K562 (cell line): ENCODE results near the gene ACOT4. TPM values are rescaled to one million over a fixed set of nuclear protein-coding genes. Genes with fewer than 3 reads are reported as not detected.

Experiments
- ATAC-seq: fragments of 200-7000 bp; cut with Tn5 transposase; 3 replicates; pipeline ENCODE4 v1.9.1; 2020; ENCODE audit warnings: moderate library complexity
- BruUV-seq: library from RNA; stranded (reverse); fragments of 400-500 nt; replicated peaks from 2 replicates; lab custom pipeline; 2021; lab: Mats Ljungman, UMichigan
- CTCF ChIA-PET: fragments of 300-600 bp; formaldehyde crosslinking; extraction: SDS; loops from one replicate; lab custom pipeline; 2021; ENCODE audit warnings: low intra/inter-chr PET ratio; lab: Yijun Ruan, JAX
- POLR2A ChIA-PET: fragments of 300-600, 350-650 bp; sonication (Branson Sonifier 250); formaldehyde crosslinking; extraction: SDS; loops from one replicate; lab custom pipeline; 2021; ENCODE audit warnings: antibody characterized with exemption, inconsistent platforms; lab: Yijun Ruan, JAX
- DNase-seq, 4 experiments: peaks; one replicate each; pipeline versions ENCODE4 v3.0.0 to v3.0.0-alpha.2; 2011 to 2018; ENCODE audit warnings: low spot score in 3 of 4, mixed read lengths in 3 of 4; ENCODE audit errors: extremely low read depth in 1 of 4
- FAIRE-seq: peaks from 2 replicates; lab custom pipeline; 2011; peaks lifted over from hg19 to GRCh38; lab: Jason Lieb, UNC
- H2AFZ ChIP-seq: 2 replicates; pipeline ENCODE4 v1.6.0; 2011; ENCODE audit warnings: low read depth, low read length, control low read depth, inconsistent platforms
- H3K27ac ChIP-seq: fragments of 200-600 bp; 3 replicates; pipeline ENCODE4 v1.8.0; 2011; ENCODE audit warnings: low read depth, mild to moderate bottlenecking, control low read depth, inconsistent platforms, low read length, moderate library complexity, mixed read lengths; ENCODE audit errors: extremely low read depth
- H3K27me3 ChIP-seq, 2 experiments: fragments of 300-600 bp in 1 of 2; 2 replicates in 1 of 2; 3 replicates in 1 of 2; pipeline versions ENCODE4 v1.6.0 to v1.8.0; 2011; ENCODE audit warnings: inconsistent platforms in 2 of 2, low read length in 2 of 2, mild to moderate bottlenecking in 1 of 2, mixed read lengths in 1 of 2, moderate library complexity in 1 of 2; ENCODE audit not compliant: control insufficient read depth in 2 of 2, insufficient read depth in 2 of 2
- H3K36me3 ChIP-seq: fragments of 300-600 bp; 3 replicates; pipeline ENCODE4 v1.8.0; 2011; ENCODE audit warnings: mild to moderate bottlenecking, low read length, inconsistent platforms; ENCODE audit not compliant: control insufficient read depth, insufficient read depth
- H3K4me1 ChIP-seq, 2 experiments: fragments of 200-600 bp in 1 of 2; replicated peaks in 1 of 2; 2 replicates in 1 of 2; 3 replicates in 1 of 2; pipeline versions ENCODE4 v1.5.1 to v1.8.0; 2011; ENCODE audit warnings: inconsistent platforms in 2 of 2, low read length in 2 of 2, mild to moderate bottlenecking in 1 of 2, mixed read lengths in 1 of 2, moderate library complexity in 1 of 2; ENCODE audit not compliant: control insufficient read depth in 2 of 2, insufficient read depth in 2 of 2
- H3K4me2 ChIP-seq: 2 replicates; pipeline ENCODE4 v1.6.1; 2011; ENCODE audit warnings: low read length, control low read depth, inconsistent platforms, mixed read lengths; ENCODE audit not compliant: insufficient read depth
- H3K4me3 ChIP-seq: fragments of 200-600 bp; sonication (generic), shearing (Covaris generic); 2 replicates; pipeline ENCODE4 v1.5.1; 2016; ENCODE audit warnings: control low read depth, inconsistent platforms
- H3K79me2 ChIP-seq: fragments of 200-600 bp; 3 replicates; pipeline ENCODE4 v1.8.0; 2011; ENCODE audit warnings: low read length, inconsistent platforms; ENCODE audit not compliant: control insufficient read depth, insufficient read depth
- H3K9ac ChIP-seq, 2 experiments: 2 replicates each; pipeline versions ENCODE4 v1.6.0 to v1.6.1; 2011; ENCODE audit warnings: low read depth in 2 of 2, low read length in 2 of 2, control low read depth in 1 of 2, inconsistent platforms in 1 of 2, mild to moderate bottlenecking in 1 of 2, mixed read lengths in 1 of 2; ENCODE audit not compliant: insufficient read depth in 1 of 2
- H3K9me1 ChIP-seq: one replicate; pipeline ENCODE4 v1.6.0; 2011; ENCODE audit warnings: inconsistent platforms, mild to moderate bottlenecking, low read length, moderate library complexity; ENCODE audit not compliant: control insufficient read depth, insufficient read depth
- H3K9me3 ChIP-seq: replicated peaks from 2 replicates; pipeline ENCODE4 v1.5.1; 2011; ENCODE audit warnings: low read depth, low read length, inconsistent platforms; ENCODE audit not compliant: control insufficient read depth, insufficient read depth
- H4K20me1 ChIP-seq: replicated peaks from 2 replicates; pipeline ENCODE4 v1.6.1; 2011; ENCODE audit warnings: low read length, inconsistent platforms, mixed read lengths; ENCODE audit not compliant: control insufficient read depth, insufficient read depth
- BMI1 ChIP-seq: fragments of 150-350 bp; IDR thresholded peaks from 2 replicates; pipeline ENCODE4 v1.6.1; 2014; ENCODE audit warnings: low read length
- ELF1 ChIP-seq: fragments of 200-800 bp; sonication (Bioruptor generic); IDR thresholded peaks from 2 replicates; pipeline ENCODE4 v1.6.1; 2016; ENCODE audit warnings: missing genetic modification characterization, missing compliant biosample characterization
- FOXM1 ChIP-seq, 2 experiments: fragments of 450-650 bp in 1 of 2; sonication (generic) in 1 of 2; formaldehyde crosslinking in 1 of 2; IDR thresholded peaks; 2 replicates each; pipeline versions ENCODE4 v1.6.1 to v1.9.0; 2017 to 2022; ENCODE audit warnings: low read depth in 2 of 2, mild to moderate bottlenecking in 2 of 2, missing genetic modification reagents in 1 of 2, moderate library complexity in 1 of 2
- PRPF4 ChIP-seq: fragments of 200-400 bp; formaldehyde crosslinking; IDR thresholded peaks from one replicate; pipeline ENCODE4 v1.6.1; 2017; ENCODE audit warnings: low read length, low read depth, mild to moderate bottlenecking; ENCODE audit not compliant: insufficient read depth, poor library complexity, severe bottlenecking
- RBM17 ChIP-seq: fragments of 200-400 bp; formaldehyde crosslinking; IDR thresholded peaks from 2 replicates; pipeline ENCODE4 v1.6.1; 2017; ENCODE audit warnings: low read depth, mild to moderate bottlenecking, low read length, borderline replicate concordance
- SPI1 ChIP-seq: IDR thresholded peaks from 2 replicates; pipeline ENCODE4 v1.6.1; 2011; ENCODE audit warnings: low read depth, low read length, control low read depth, borderline replicate concordance
- SRSF3 ChIP-seq: fragments of 200-400 bp; formaldehyde crosslinking; IDR thresholded peaks from 2 replicates; pipeline ENCODE4 v1.6.1; 2016; ENCODE audit warnings: mild to moderate bottlenecking, low read length, moderate library complexity; ENCODE audit not compliant: insufficient read depth
- ZMIZ1 ChIP-seq, 2 experiments: fragments of 150-350 bp in 1 of 2; IDR thresholded peaks; 2 replicates each; pipeline ENCODE4 v1.6.1; 2012 to 2016; ENCODE audit warnings: low read depth in 2 of 2, low read length in 2 of 2, mild to moderate bottlenecking in 1 of 2, moderate library complexity in 1 of 2
- ZNF12 ChIP-seq: sonication (generic); formaldehyde crosslinking; IDR thresholded peaks from 2 replicates; pipeline ENCODE4 v1.4.0; 2020; ENCODE audit warnings: mild to moderate bottlenecking, missing genetic modification reagents
- ZNF395 ChIP-seq: fragments of 200-800 bp; sonication (Bioruptor generic); IDR thresholded peaks from 2 replicates; pipeline ENCODE4 v1.6.1; 2017; ENCODE audit warnings: missing genetic modification characterization, missing compliant biosample characterization
- WGBS: fragments of 100-300 bp; shearing (Covaris generic); methylation state at CpG from one replicate; pipeline ENCODE4 v1.1.6; 2016; ENCODE audit warnings: low coverage, mixed read lengths; ENCODE audit not compliant: insufficient coverage; ENCODE audit errors: missing lambda C conversion rate; 5-methylcytosine and 5-hydroxymethylcytosine counted together
- in situ Hi-C: fragments of 300-500 bp; cut with MboI; formaldehyde crosslinking; loops from 4 replicates; pipeline ENCODE4 v1.15.0; 2018; ENCODE audit warnings: inconsistent platforms, mixed read lengths
- intact Hi-C: fragments of 100-400 bp; cut with micrococcal nuclease; formaldehyde crosslinking; loops from 2 replicates; pipeline ENCODE4 v1.14.2; 2022
- polyA plus RNA-seq, 8 experiments: library from polyadenylated mRNA; depleted of rRNA in 4 of 8; stranded (reverse) in 5 of 8; unstranded in 3 of 8; fragments of >200 nt; fragmentation: Nextera tagmentation in 2 of 8; fragmentation: Illumina TruSeq in 1 of 8; extraction: Ambion mirVana in 2 of 8; extraction: Trizol in 1 of 8; gene quantifications; 2 replicates each; pipeline versions ENCODE4 v1.2.1 to v1.2.3, GENCODE V29; 2011 to 2014; ENCODE audit warnings: inconsistent platforms in 1 of 8, missing spikeins in 1 of 8
- total RNA-seq, 7 experiments: library from RNA; depleted of rRNA in 6 of 7; stranded (reverse); fragments of >200 nt in 6 of 7; fragmentation: Illumina TruSeq in 2 of 7; extraction: Trizol in 2 of 7; gene quantifications; 2 replicates each; pipeline versions ENCODE4 v1.2.1 to v1.2.3, GENCODE V29; 2011 to 2021; ENCODE audit warnings: low replicate concordance in 1 of 7

ACOT4 gene
- total and polyA plus RNA-seq, 9 of the 15 experiments (the other 6 are each of a cell fraction or from before 2014, with no cell fraction given) = not detected

- FAIRE-seq (no peak), ATAC-seq (no peak), DNase-seq (no peak)
- Histone ChIP-seq H3K4me2 (no peak overlapping the region), H3K27ac (no peak overlapping the region), H2AFZ (no peak overlapping the region), H4K20me1 (no peaks in the 10 kb centered on the region), H3K4me3 (no peak overlapping the region), H3K27me3 (no peaks in the 10 kb centered on the region), H3K36me3 (no peaks in the 10 kb centered on the region), H3K9ac (no peak overlapping the region), H3K9me3 (no peaks in the 10 kb centered on the region), H3K9me1 (no peaks in the 10 kb centered on the region), H3K4me1 (no peaks in the 10 kb centered on the region), H3K79me2 (no peaks in the 10 kb centered on the region)
- POLR2A ChIA-PET = no interaction called here
- BruUV-seq = no TSS peak
- in situ Hi-C loops (no loop called here), intact Hi-C loops (no loop called here)
- TF ChIP-seq ZNF12 (CRISPR knock-in tag) (no peak), PRPF4 (no peak)
- CTCF ChIA-PET = no interaction called here
- WGBS = 11% methylated on average over 2 of the region's 4 CpGs
Observed at GRCh38 chr14:73623504-73624054, 31.9 kb downstream of the ACOT4 start.

- POLR2A ChIA-PET = interaction anchor here (0.6 to 0.8 kb wide), 3 partner anchors 12 to 60 kb away, joined by 3 read pairs; no protein-coding TSS in a partner anchor
- in situ Hi-C loops = loop anchor here (5.0 kb wide), 1 partner anchor 113 kb away; no protein-coding TSS in a partner anchor
- ATAC-seq = no peak
- no peak for TF ChIP-seq ELF1 (tag)
- no peak for TF ChIP-seq FOXM1 (IDR thresholded peaks at IDR 0.05; ENCODE audit: low read depth)
- TF ChIP-seq FOXM1 (CRISPR knock-in tag; IDR thresholded peaks at IDR 0.05; ENCODE audit: low read depth) = no peak
- no peak for TF ChIP-seq SRSF3
- no peak for TF ChIP-seq RBM17
- TF ChIP-seq ZNF395 = no peak
- no peak for TF ChIP-seq SPI1
- TF ChIP-seq BMI1 = no peak
- no peak for TF ChIP-seq ZMIZ1 (IDR thresholded peaks at IDR 0.05; ENCODE audit: low read depth in 2 of 2, low read length in 2 of 2)
Observed at GRCh38 chr14:73625706-73626105, 34.0 kb downstream of the ACOT4 start.

More at GRCh38 chr14:73625706-73626105, 34.0 kb downstream of the ACOT4 start:
- intact Hi-C loops = no loop called here
- CTCF ChIA-PET = no interaction called here
- no TSS peak for BruUV-seq
- no peaks in the 10 kb centered on the region for H3K27me3 ChIP-seq
- FAIRE-seq (no peak), DNase-seq (no peak)
- no peaks in the 10 kb centered on the region for H4K20me1 ChIP-seq
- H3K27ac ChIP-seq = no peak overlapping the region
- WGBS = 29% methylated on average over 1 of the region's 1 CpG
- no peaks in the 10 kb centered on the region for H3K79me2 ChIP-seq
- no peak overlapping the region for H3K4me3 ChIP-seq
- no peaks in the 10 kb centered on the region for H3K9me1 ChIP-seq
- no peak overlapping the region for H2AFZ ChIP-seq
- no peaks in the 10 kb centered on the region for H3K9me3 ChIP-seq
- no peaks in the 10 kb centered on the region for H3K36me3 ChIP-seq
- H3K9ac ChIP-seq = no peak overlapping the region
- H3K4me2 ChIP-seq = no peak overlapping the region
- H3K4me1 ChIP-seq = peaks cover 0 to 8% of the 10 kb centered on the region in 2 experiments; a peak in 3 of 5 replicates
